Urinary bladder (tissue), 4 donors: ENCODE measurements around the gene SMARCA5. TPM values are rescaled to one million over a fixed set of nuclear protein-coding genes. Genes with fewer than 3 reads are reported as not detected.

Source experiments
- DNase-seq: peaks from one replicate; pipeline ENCODE4 v3.0.0-alpha.2; 2015; ENCODE audit errors: extremely low spot score
- H3K27ac ChIP-seq: one replicate; pipeline ENCODE4 v1.5.1; 2013; ENCODE audit warnings: low read depth, mild to moderate bottlenecking, moderate library complexity
- H3K36me3 ChIP-seq: one replicate; pipeline ENCODE4 v1.6.1; 2013; ENCODE audit warnings: mild to moderate bottlenecking, moderate library complexity; ENCODE audit not compliant: insufficient read depth
- H3K4me1 ChIP-seq: one replicate; pipeline ENCODE4 v1.6.1; 2013; ENCODE audit warnings: mild to moderate bottlenecking, moderate library complexity; ENCODE audit not compliant: insufficient read depth
- H3K4me3 ChIP-seq: one replicate; pipeline ENCODE4 v1.5.1; 2013; ENCODE audit warnings: low read depth, low read length
- WGBS: extraction: QIAGEN DNeasy Blood & Tissue Kit; methylation state at CpG from one replicate; pipeline ENCODE4 v1.1.7; 2013; 5-methylcytosine and 5-hydroxymethylcytosine counted together
- polyA plus RNA-seq: library from polyadenylated mRNA; stranded (reverse); fragments of 200-250 nt; gene quantifications from one replicate; pipeline ENCODE4 v1.2.3, GENCODE V29; 2013
- total RNA-seq: library from RNA; depleted of rRNA; stranded (reverse); fragments of >200 nt; gene quantifications from one replicate; pipeline ENCODE4 v1.2.3, GENCODE V29; 2014
- donor health status: healthy with polysubstance abuse.
- donor health status: healthy.

Gene SMARCA5
- total and polyA plus RNA-seq, 2 donors: 25.9 to 92.5 TPM

GRCh38 chr4:143555676-143556075, 42.2 kb downstream of the SMARCA5 start:
- Histone ChIP-seq H3K4me1 (no peaks in the 10 kb centered on the region), H3K27ac (no peak overlapping the region), H3K36me3 (no peaks in the 10 kb centered on the region), H3K4me3 (no peak overlapping the region)
- WGBS: 66% methylated on average over 5 of the region's 5 CpGs
- no peak for DNase-seq

DNA sequence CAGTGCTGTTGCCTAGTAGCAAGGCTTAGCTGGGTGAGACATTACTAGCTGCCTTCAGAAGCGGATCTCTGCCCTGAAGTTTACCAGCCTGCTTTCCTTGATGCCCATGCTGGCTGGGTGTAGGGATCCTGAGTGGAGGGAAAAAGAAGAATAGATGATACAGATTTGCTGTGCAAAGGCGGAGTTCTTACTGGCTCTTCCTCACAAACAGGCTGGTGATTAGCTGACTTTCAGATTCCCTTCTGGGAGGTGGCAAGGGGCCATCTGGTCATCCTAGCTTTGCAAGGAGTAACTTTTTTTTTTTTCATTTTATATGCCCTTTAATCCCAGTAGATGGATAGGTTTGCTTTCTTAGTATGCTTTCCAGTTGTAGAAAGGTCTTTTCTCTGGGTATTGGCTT, 44.8 kb downstream of the SMARCA5 start:
- Histone ChIP-seq H3K4me1 (no peaks in the 10 kb centered on the region), H3K4me3 (no peak overlapping the region), H3K36me3 (no peaks in the 10 kb centered on the region), H3K27ac (no peak overlapping the region)
- 85% methylated on average over 2 of the region's 2 CpGs for WGBS
- DNase-seq: no peak

GRCh38 chr4:143558823-143559756, 45.6 kb downstream of the SMARCA5 start:
- Histone ChIP-seq H3K4me3 (peak overlapping the region; percentile 50), H3K27ac (no peak overlapping the region), H3K36me3 (no peaks in the 10 kb centered on the region), H3K4me1 (no peaks in the 10 kb centered on the region)
- DNase-seq: peak; percentile 81
- 2% methylated on average over 57 of the region's 57 CpGs for WGBS

- H3K36me3 ChIP-seq: no peaks in the 10 kb centered on the region
- peak overlapping the region; percentile 50 for H3K4me3 ChIP-seq
- no peak for DNase-seq
- no peak overlapping the region for H3K27ac ChIP-seq
- WGBS: 58% methylated on average over 17 of the region's 17 CpGs
- H3K4me1 ChIP-seq: no peaks in the 10 kb centered on the region
Measured at GRCh38 chr4:143559757-143560147, 46.2 kb downstream of the SMARCA5 start.

DNA sequence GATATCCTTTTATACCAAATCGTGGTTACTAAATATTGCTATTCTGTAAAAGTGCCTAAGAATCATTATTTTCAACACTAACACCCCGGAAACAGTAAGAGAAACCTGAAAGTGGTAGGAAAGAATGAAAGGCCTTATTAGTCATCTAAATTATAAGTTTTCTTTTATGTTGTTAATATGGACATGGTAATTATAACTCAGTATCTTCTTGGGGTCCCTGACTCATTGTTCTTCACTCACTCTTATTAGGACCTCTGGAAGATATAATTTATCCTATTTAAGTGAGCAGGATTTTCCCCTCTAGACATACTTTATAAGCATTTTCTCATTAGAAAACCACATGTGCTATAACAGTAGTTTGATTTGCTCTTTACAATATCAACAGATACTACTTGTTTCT, 51.0 kb downstream of the SMARCA5 start:
- Histone ChIP-seq H3K4me3 (no peak overlapping the region), H3K36me3 (no peaks in the 10 kb centered on the region), H3K27ac (no peak overlapping the region), H3K4me1 (no peaks in the 10 kb centered on the region)
- DNase-seq: no peak
- 91% methylated on average over 2 of the region's 2 CpGs for WGBS

DNA sequence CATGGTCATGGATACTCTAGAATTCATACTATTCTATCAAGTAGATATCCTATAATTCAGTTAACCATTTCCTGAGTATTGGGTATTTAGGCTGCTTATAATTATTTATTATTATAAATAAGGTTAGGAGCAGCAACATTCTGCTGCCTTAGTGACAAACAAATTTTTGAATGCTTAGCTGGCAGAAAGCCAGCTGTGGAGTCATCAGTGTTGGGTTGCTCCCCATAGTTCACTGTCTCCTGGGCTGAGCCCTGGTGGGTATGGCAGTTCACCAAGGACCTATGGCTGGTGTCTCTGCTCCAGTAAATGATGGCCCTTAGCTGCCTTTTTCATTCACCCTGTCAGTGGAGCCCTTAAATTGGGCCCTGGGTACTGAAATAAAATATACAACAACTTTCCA, 61.8 kb downstream of the SMARCA5 start:
- no peaks in the 10 kb centered on the region for H3K36me3 ChIP-seq
- DNase-seq: no peak
- no peak overlapping the region for H3K4me3 ChIP-seq
- H3K4me1 ChIP-seq: no peaks in the 10 kb centered on the region
- no peak overlapping the region for H3K27ac ChIP-seq

DNA sequence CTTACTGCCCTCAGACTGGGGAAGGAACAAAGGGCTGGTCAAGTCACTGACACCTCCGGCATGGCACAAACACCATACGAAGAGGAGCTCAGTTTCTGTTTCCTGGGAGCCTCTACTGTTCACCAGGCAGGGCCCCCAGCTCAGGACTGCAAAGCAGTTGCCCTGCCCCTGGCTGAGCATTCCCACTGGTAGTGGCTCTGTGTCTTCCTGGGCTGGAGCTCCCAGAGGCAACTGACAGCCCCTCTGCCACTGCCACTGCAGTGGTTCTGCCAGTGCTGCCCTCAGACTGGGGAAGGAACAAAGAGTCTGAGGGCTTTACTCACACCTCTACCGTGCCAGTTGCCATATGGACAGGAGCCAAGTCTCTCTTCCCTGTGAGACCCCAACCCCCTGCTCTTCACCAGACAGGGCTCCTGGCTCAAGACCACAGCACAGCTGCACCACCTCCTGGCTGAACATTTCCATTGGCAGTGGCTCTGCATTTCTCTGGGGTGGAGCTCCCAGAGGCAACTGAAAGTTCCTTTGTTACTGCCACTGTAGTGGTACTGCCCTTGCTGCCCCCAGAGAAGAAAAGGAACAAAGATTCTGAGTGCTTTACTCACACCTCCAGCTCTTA, 67.9 kb downstream of the SMARCA5 start:
- 88% methylated on average over 3 of the region's 3 CpGs for WGBS
- no peak overlapping the region for H3K27ac ChIP-seq
- H3K4me3 ChIP-seq: no peak overlapping the region
- DNase-seq: no peak
- no peaks in the 10 kb centered on the region for H3K36me3 ChIP-seq
- no peaks in the 10 kb centered on the region for H3K4me1 ChIP-seq

DNA sequence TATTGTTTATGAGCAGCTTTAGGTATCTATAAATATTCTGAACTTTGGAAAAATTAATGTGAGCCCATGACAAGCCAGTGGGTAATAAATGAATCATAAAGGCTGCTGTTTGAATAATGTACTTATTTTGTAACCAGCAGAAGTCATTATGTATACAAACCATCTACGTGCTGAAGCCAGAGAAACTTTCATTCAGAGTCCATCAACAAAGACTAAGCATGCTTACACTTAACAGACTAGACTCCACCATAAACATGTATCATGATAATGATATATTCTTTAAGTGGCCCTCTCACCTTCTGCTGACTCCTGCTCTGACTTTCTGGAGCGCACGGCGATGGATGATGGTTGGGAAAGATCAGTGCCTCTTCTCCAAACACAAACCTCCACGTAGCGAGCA, 72.0 kb downstream of the SMARCA5 start:
- H3K4me3 ChIP-seq: no peak overlapping the region
- H3K36me3 ChIP-seq: no peaks in the 10 kb centered on the region
- WGBS: 87% methylated on average over 6 of the region's 6 CpGs
- no peak overlapping the region for H3K27ac ChIP-seq
- no peak for DNase-seq
- no peaks in the 10 kb centered on the region for H3K4me1 ChIP-seq

DNA sequence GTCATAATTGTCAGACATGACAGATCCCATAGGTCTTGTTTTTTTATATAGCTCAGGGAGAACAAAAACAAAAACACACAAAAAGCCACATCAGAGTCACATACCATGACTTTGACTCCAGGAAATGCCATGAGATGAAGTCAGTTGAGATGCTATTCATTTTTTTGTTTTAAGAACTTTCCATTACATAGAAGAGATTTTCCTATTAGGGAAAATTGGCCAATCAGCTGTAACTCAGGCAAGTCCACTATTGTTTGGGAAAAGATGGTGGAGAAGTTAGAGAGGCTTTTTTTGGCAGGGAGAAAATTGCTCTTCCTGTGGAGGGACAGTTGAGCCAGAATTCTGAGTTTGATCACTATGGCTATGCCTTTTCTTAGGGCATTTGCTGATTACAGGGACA, 72.6 kb downstream of the SMARCA5 start:
- no peaks in the 10 kb centered on the region for H3K36me3 ChIP-seq
- H3K4me3 ChIP-seq: no peak overlapping the region
- no peak for DNase-seq
- H3K4me1 ChIP-seq: no peaks in the 10 kb centered on the region
- H3K27ac ChIP-seq: no peak overlapping the region

- no peak overlapping the region for H3K27ac ChIP-seq
- no peaks in the 10 kb centered on the region for H3K36me3 ChIP-seq
- DNase-seq: no peak
- H3K4me1 ChIP-seq: no peaks in the 10 kb centered on the region
- H3K4me3 ChIP-seq: no peak overlapping the region
Measured at GRCh38 chr4:143587703-143588102, 74.2 kb downstream of the SMARCA5 start.

GRCh38 chr4:143597276-143597675, 83.8 kb downstream of the SMARCA5 start:
- WGBS: 58% methylated on average over 3 of the region's 3 CpGs
- Histone ChIP-seq H3K36me3 (no peaks in the 10 kb centered on the region), H3K4me1 (no peaks in the 10 kb centered on the region), H3K27ac (no peak overlapping the region), H3K4me3 (no peak overlapping the region)
- no peak for DNase-seq

GRCh38 chr4:143598816-143599215, 85.3 kb downstream of the SMARCA5 start:
- no peaks in the 10 kb centered on the region for H3K4me1 ChIP-seq
- no peaks in the 10 kb centered on the region for H3K36me3 ChIP-seq
- H3K27ac ChIP-seq: no peak overlapping the region
- no peak for DNase-seq
- no peak overlapping the region for H3K4me3 ChIP-seq

GRCh38 chr4:143599827-143600226, 86.3 kb downstream of the SMARCA5 start:
- no peaks in the 10 kb centered on the region for H3K36me3 ChIP-seq
- H3K27ac ChIP-seq: no peak overlapping the region
- H3K4me1 ChIP-seq: no peaks in the 10 kb centered on the region
- 64% methylated on average over 1 of the region's 1 CpG for WGBS
- DNase-seq: no peak
- no peak overlapping the region for H3K4me3 ChIP-seq

- no peak overlapping the region for H3K4me3 ChIP-seq
- DNase-seq: no peak
- no peaks in the 10 kb centered on the region for H3K4me1 ChIP-seq
- no peak overlapping the region for H3K27ac ChIP-seq
- 86% methylated on average over 3 of the region's 3 CpGs for WGBS
- no peaks in the 10 kb centered on the region for H3K36me3 ChIP-seq
Measured at GRCh38 chr4:143606480-143606879, 93.0 kb downstream of the SMARCA5 start.
